Stomach (tissue), 4 donors: ENCODE results near the gene BRK1.

ENCODE experiments used
- POLR2A ChIP-seq, 4 donors: fragments of 450-650 bp; IDR thresholded peaks; one replicate each; pipeline ENCODE4 v1.6.1; 2016; ENCODE audit warnings: antibody characterized with exemption in 4 of 4, control low read depth in 2 of 4, mild to moderate bottlenecking in 1 of 4, moderate library complexity in 1 of 4
- POLR2AphosphoS5 ChIP-seq, 3 donors: sonication (generic); formaldehyde crosslinking; IDR thresholded peaks; one replicate each; pipeline ENCODE4 v1.6.1; 2016; ENCODE audit warnings: antibody characterized with exemption in 3 of 3
- TF ChIP-seq, protein P1 (sequence below), 7 experiments: fragments of 450-650 bp in 4 of 7; fragments of 200-600 bp in 3 of 7; sonication (generic) in 3 of 7; IDR thresholded peaks; one replicate each; pipeline ENCODE4 v1.5.1; 2016 to 2019; ENCODE audit warnings: antibody characterized with exemption in 7 of 7, control low read depth in 2 of 7, mild to moderate bottlenecking in 1 of 7

DNA sequence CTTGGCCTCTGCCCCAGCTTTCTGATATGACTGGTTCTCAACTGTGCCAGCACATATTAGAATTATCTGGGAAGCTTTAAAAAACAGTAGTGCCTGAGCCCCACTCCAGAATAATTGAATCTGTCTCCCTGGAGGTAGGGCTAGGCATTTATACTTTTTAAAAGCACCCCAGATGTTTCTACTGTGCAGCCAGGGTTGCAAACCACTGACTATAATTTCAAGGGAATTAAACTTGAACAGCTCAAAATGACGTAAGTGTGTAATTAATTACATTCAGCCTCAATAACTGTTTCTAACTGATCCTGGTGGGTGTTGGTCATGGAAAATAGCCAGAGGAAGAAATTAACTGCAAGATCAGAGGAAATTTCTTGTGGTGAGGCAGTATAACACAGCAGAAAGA lies 44.9 kb downstream of the BRK1 start:
- TF ChIP-seq, protein P1, sequence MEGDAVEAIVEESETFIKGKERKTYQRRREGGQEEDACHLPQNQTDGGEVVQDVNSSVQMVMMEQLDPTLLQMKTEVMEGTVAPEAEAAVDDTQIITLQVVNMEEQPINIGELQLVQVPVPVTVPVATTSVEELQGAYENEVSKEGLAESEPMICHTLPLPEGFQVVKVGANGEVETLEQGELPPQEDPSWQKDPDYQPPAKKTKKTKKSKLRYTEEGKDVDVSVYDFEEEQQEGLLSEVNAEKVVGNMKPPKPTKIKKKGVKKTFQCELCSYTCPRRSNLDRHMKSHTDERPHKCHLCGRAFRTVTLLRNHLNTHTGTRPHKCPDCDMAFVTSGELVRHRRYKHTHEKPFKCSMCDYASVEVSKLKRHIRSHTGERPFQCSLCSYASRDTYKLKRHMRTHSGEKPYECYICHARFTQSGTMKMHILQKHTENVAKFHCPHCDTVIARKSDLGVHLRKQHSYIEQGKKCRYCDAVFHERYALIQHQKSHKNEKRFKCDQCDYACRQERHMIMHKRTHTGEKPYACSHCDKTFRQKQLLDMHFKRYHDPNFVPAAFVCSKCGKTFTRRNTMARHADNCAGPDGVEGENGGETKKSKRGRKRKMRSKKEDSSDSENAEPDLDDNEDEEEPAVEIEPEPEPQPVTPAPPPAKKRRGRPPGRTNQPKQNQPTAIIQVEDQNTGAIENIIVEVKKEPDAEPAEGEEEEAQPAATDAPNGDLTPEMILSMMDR (IDR thresholded peaks at IDR 0.05): no peak
- TF ChIP-seq POLR2AphosphoS5 (IDR thresholded peaks at IDR 0.05) (no peak), POLR2A (IDR thresholded peaks at IDR 0.05) (no peak)
